ENCODE measurements around the gene C5orf46. TPM values are rescaled to one million over a fixed set of nuclear protein-coding genes. Genes with fewer than 3 reads are reported as not detected.

Gene C5orf46
- total RNA-seq, 4 donors from 2014 or later = not detected

GRCh38 chr5:147876626-147877025 lies 29.7 kb downstream of the C5orf46 start:
- no peak for TF ChIP-seq CTCF (IDR thresholded peaks at IDR 0.05; ENCODE audit: low read depth)

GRCh38 chr5:147876141-147876540 lies 30.2 kb downstream of the C5orf46 start:
- no peak for TF ChIP-seq CTCF (IDR thresholded peaks at IDR 0.05; ENCODE audit: low read depth)

GRCh38 chr5:147874910-147875367 lies 31.4 kb downstream of the C5orf46 start:
- no peak for TF ChIP-seq CTCF (IDR thresholded peaks at IDR 0.05; ENCODE audit: low read depth)

GRCh38 chr5:147869112-147869511 lies 37.2 kb downstream of the C5orf46 start:
- TF ChIP-seq CTCF (IDR thresholded peaks at IDR 0.05; ENCODE audit: low read depth) = no peak

- TF ChIP-seq CTCF (IDR thresholded peaks at IDR 0.05; ENCODE audit: low read depth) = no peak
Measured at GRCh38 chr5:147863454-147864158, 42.7 kb downstream of the C5orf46 start.

- TF ChIP-seq CTCF (IDR thresholded peaks at IDR 0.05; ENCODE audit: low read depth) = no peak
Measured at GRCh38 chr5:147860641-147861025, 45.7 kb downstream of the C5orf46 start.

- TF ChIP-seq CTCF (IDR thresholded peaks at IDR 0.05; ENCODE audit: low read depth) = no peak
Measured at GRCh38 chr5:147859962-147860640, 46.2 kb downstream of the C5orf46 start.
